K562 (cell line): ENCODE data around the gene LRRFIP2. TPM values are rescaled to one million over a fixed set of nuclear protein-coding genes. Genes with fewer than 3 reads are reported as not detected.
A peak's percentile ranks its signal among the peaks of the same experiment; 100 is the strongest.

ENCODE experiments used
- CTBP1 ChIP-seq: fragments of 450-650 bp; IDR thresholded peaks from 2 replicates; pipeline ENCODE4 v1.6.1; 2016; ENCODE audit warnings: borderline replicate concordance
- E2F3 ChIP-seq: fragments of 250-450 bp; sonication (Bioruptor Pico); IDR thresholded peaks from 2 replicates; pipeline ENCODE4 v1.4.0; 2020; ENCODE audit warnings: mild to moderate bottlenecking
- MAFK ChIP-seq: IDR thresholded peaks from 2 replicates; pipeline ENCODE4 v1.6.1; 2011; ENCODE audit warnings: low read length, improper control_type of control experiment
- PBX2 ChIP-seq, 2 experiments: IDR thresholded peaks in 1 of 2; conservative IDR thresholded peaks in 1 of 2; 2 replicates each; pipeline ENCODE4 v1.6.1; 2016; ENCODE audit warnings: low read depth in 2 of 2, mild to moderate bottlenecking in 1 of 2, missing compliant biosample characterization in 1 of 2, missing genetic modification characterization in 1 of 2, moderate library complexity in 1 of 2
- PKNOX1 ChIP-seq: fragments of 450-650 bp; IDR thresholded peaks from 2 replicates; pipeline ENCODE4 v1.6.1; 2016
- RBM22 ChIP-seq: fragments of 200-400 bp; formaldehyde crosslinking; IDR thresholded peaks from 2 replicates; pipeline ENCODE4 v1.6.1; 2018; ENCODE audit warnings: low read length, low read depth; ENCODE audit not compliant: poor library complexity, severe bottlenecking
- RBM39 ChIP-seq: fragments of 200-400 bp; formaldehyde crosslinking; optimal IDR thresholded peaks from 2 replicates; pipeline ENCODE3; 2018; ENCODE audit warnings: low read depth, low read length
- SOX6 ChIP-seq: fragments of 450-650 bp; IDR thresholded peaks from 2 replicates; pipeline ENCODE4 v1.6.1; 2014; ENCODE audit warnings: mild to moderate bottlenecking
- SRSF9 ChIP-seq: fragments of 200-400 bp; formaldehyde crosslinking; IDR thresholded peaks from 2 replicates; pipeline ENCODE4 v1.6.1; 2017; ENCODE audit warnings: low read depth, low read length, borderline replicate concordance
- ZBTB7A ChIP-seq: IDR thresholded peaks from 2 replicates; pipeline ENCODE4 v1.6.1; 2011; ENCODE audit warnings: low read depth, mild to moderate bottlenecking, low read length, moderate library complexity, borderline replicate concordance; ENCODE audit not compliant: control insufficient read depth
- ZNF324 ChIP-seq: fragments of 250-450 bp; sonication (Bioruptor Pico); IDR thresholded peaks from 2 replicates; pipeline ENCODE4 v1.4.0; 2020; ENCODE audit warnings: mild to moderate bottlenecking
- ZNF436 ChIP-seq: fragments of 250-450, 450-650 bp; sonication (Bioruptor Pico); formaldehyde crosslinking; IDR thresholded peaks from 2 replicates; pipeline ENCODE4 v1.7.0; 2020; ENCODE audit warnings: mild to moderate bottlenecking
- ZNF551 ChIP-seq: fragments of 250-450 bp; sonication (Bioruptor Pico); IDR thresholded peaks from 2 replicates; pipeline ENCODE4 v1.5.0; 2021; ENCODE audit warnings: mild to moderate bottlenecking, moderate library complexity
- ZNF583 ChIP-seq: fragments of 250-450 bp; sonication (Bioruptor Pico); IDR thresholded peaks from 2 replicates; pipeline ENCODE4 v1.4.0; 2020
- polyA plus RNA-seq, 8 experiments: library from polyadenylated mRNA; depleted of rRNA in 4 of 8; stranded (reverse) in 5 of 8; unstranded in 3 of 8; fragments of >200 nt; fragmentation: Nextera tagmentation in 2 of 8; fragmentation: Illumina TruSeq in 1 of 8; extraction: Ambion mirVana in 2 of 8; extraction: Trizol in 1 of 8; gene quantifications; 2 replicates each; pipeline versions ENCODE4 v1.2.1 to v1.2.3, GENCODE V29; 2011 to 2014; ENCODE audit warnings: inconsistent platforms in 1 of 8, missing spikeins in 1 of 8
- total RNA-seq, 7 experiments: library from RNA; depleted of rRNA in 6 of 7; stranded (reverse); fragments of >200 nt in 6 of 7; fragmentation: Illumina TruSeq in 2 of 7; extraction: Trizol in 2 of 7; gene quantifications; 2 replicates each; pipeline versions ENCODE4 v1.2.1 to v1.2.3, GENCODE V29; 2011 to 2021; ENCODE audit warnings: low replicate concordance in 1 of 7
- TF ChIP-seq, protein P1 (sequence below): sonication (generic); formaldehyde crosslinking; IDR thresholded peaks from 2 replicates; pipeline ENCODE4 v1.8.0; 2022; ENCODE audit warnings: missing genetic modification reagents, mild to moderate bottlenecking, moderate library complexity, borderline replicate concordance
- TF ChIP-seq, protein P2 (sequence below), 2 experiments: fragments of 450-650 bp; IDR thresholded peaks; 2 replicates each; pipeline ENCODE4 v1.6.1; 2016; ENCODE audit warnings: mild to moderate bottlenecking in 2 of 2, borderline replicate concordance in 1 of 2, low read depth in 1 of 2, moderate library complexity in 1 of 2

Gene LRRFIP2
- total and polyA plus RNA-seq, 9 of the 15 experiments (the other 6 are each of a cell fraction or from before 2014, with no cell fraction given): 9.9 to 53.9 (median 42.7) TPM

GRCh38 chr3:37138816-37139215 lies 35.6 kb downstream of the LRRFIP2 start (continued):
- TF ChIP-seq PBX2 (CRISPR knock-in tag; IDR thresholded peaks at IDR 0.05; ENCODE audit: low read depth) (0 out of 2 replicates have a peak, but pooled peaks have one; percentile 28), PBX2 (tag; conservative IDR thresholded peaks at IDR 0.05; ENCODE audit: low read depth) (peak; percentile 78), CTBP1 (peak; percentile 41; the same call in 1 of the 2 replicates), ZBTB7A (no peak), MAFK (no peak), ZNF551 (no peak), RBM22 (no peak), ZNF324 (CRISPR knock-in tag) (no peak), SRSF9 (no peak), PKNOX1 (peak; percentile 87), RBM39 (no peak), ZNF583 (no peak), E2F3 (CRISPR knock-in tag) (no peak), ZNF436 (CRISPR knock-in tag) (no peak), SOX6 (peak; percentile 77; the same call in 1 of the 2 replicates)
- TF ChIP-seq, protein P1, sequence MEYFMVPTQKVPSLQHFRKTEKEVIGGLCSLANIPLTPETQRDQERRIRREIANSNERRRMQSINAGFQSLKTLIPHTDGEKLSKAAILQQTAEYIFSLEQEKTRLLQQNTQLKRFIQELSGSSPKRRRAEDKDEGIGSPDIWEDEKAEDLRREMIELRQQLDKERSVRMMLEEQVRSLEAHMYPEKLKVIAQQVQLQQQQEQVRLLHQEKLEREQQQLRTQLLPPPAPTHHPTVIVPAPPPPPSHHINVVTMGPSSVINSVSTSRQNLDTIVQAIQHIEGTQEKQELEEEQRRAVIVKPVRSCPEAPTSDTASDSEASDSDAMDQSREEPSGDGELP (CRISPR knock-in tag): no peak
- TF ChIP-seq, protein P2, sequence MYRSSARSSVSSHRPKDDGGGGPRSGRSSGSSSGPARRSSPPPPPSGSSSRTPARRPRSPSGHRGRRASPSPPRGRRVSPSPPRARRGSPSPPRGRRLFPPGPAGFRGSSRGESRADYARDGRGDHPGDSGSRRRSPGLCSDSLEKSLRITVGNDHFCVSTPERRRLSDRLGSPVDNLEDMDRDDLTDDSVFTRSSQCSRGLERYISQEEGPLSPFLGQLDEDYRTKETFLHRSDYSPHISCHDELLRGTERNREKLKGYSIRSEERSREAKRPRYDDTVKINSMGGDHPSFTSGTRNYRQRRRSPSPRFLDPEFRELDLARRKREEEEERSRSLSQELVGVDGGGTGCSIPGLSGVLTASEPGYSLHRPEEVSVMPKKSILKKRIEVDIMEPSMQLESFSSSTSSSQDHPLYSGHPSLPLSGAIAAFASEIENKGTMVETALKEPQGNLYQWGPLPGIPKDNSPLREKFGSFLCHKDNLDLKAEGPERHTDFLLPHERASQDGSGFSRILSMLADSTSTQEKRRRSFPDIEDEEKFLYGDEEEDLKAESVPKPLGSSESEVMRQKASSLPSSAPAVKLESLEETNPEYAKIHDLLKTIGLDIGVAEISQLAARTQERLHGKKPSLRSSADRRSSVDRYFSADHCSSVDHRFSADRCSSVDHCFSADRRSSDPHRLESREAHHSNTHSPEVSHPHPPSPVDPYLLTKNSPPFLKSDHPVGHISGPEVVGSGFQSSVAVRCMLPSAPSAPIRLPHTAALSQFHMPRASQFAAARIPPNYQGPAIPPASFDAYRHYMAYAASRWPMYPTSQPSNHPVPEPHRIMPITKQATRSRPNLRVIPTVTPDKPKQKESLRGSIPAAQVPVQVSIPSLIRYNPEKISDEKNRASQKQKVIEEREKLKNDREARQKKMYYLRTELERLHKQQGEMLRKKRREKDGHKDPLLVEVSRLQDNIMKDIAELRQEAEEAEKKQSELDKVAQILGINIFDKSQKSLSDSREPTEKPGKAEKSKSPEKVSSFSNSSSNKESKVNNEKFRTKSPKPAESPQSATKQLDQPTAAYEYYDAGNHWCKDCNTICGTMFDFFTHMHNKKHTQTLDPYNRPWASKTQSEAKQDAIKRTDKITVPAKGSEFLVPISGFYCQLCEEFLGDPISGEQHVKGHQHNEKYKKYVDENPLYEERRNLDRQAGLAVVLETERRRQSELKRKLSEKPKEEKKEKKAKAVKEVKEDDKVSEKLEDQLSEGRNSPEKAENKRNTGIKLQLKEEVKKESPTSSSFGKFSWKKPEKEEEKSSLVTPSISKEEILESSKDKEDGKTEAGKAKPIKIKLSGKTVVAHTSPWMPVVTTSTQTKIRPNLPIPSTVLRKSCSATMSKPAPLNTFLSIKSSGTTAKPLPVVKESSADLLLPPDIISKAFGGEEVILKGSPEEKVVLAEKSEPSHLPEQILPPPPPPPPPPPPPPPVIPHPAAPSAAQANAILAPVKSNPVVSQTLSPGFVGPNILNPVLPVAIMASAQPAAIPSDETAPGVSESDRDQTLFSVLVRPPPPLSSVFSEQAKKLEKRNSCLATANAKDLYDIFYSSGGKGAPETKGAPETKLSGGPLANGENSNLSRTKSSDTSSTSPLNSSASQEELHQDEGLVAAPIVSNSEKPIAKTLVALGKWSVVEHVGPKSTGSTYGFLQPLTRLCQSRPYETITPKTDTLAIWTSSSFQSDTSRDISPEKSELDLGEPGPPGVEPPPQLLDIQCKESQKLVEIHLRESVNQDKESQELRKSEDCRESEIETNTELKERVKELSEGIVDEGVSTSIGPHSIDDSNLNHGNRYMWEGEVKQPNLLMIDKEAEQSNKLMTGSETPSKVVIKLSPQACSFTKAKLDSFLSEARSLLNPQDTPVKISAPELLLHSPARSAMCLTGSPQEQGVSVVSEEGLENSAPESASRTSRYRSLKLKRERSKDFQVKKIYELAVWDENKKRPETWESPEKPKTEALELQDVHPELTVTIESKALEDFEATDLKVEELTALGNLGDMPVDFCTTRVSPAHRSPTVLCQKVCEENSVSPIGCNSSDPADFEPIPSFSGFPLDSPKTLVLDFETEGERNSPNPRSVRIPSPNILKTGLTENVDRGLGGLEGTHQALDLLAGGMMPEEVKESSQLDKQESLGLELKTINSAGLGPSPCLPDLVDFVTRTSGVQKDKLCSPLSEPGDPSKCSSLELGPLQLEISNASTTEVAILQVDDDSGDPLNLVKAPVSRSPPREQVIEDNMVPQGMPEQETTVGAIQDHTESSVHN (IDR thresholded peaks at IDR 0.05; ENCODE audit: borderline replicate concordance in 1 of 2, low read depth in 1 of 2): no peak
